ENCODE measurements around the gene LRIG1. TPM values are rescaled to one million over a fixed set of nuclear protein-coding genes. Genes with fewer than 3 reads are reported as not detected.

Gene LRIG1
- total RNA-seq, 6 experiments from 2014 or later, result 15.8 to 23.2 (median 17.8) TPM

DNA sequence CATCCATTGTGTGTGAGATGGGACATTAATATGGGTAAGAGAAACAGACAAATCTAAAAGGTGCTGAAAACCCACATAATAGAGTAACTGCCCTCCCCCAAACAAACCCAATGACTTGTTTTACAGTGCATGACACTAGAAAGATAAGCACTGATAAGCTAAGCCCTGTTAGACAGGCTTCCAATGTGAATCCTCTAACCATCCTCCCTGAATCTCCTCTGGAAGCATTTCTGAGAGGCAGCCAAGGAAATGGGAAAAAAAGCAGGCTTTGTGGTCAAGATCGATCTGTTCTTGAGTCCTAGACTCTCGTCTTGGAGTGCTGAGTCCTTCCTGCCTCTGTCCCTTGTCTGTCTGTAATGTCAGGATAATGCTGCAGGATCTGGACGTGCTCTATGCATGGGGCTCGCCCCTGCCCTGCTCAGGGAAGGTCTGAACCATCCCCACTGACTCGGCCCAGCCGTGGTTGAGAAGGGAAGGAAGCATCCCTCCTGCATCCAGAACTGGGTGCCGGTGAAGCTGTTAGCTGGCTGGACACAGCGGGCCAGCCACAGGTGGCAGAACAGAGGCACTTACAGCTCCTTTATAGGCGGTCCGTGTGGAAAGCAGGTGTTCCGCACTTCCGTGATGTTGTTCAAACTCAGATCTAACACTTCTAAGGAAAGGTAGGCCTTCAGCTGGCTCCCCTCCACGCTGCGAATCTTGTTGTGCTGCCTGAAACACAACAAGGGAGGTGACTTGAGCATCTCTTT is 84.1 kb downstream of the LRIG1 start:
- Histone ChIP-seq H3K4me1 (peaks cover 0 to 4% (median 0%) of the 10 kb centered on the region in 4 donors), H3K9me3 (no peaks in the 10 kb centered on the region), H3K27ac (no peak overlapping the region), H3K36me3 (peaks cover 0 to 24% (median 12%) of the 10 kb centered on the region in 4 donors), H3K27me3 (no peaks in the 10 kb centered on the region), H3K4me3 (no peak overlapping the region)
- 69% methylated on average over 9 of the region's 14 CpGs for WGBS (ENCODE audit: insufficient coverage, low coverage, low lambda C conversion rate, missing lambda C conversion rate)
- no peak for ATAC-seq
- intact Hi-C loops (cut with DNase I), result no loop called here
- no peak for TF ChIP-seq CTCF (IDR thresholded peaks at IDR 0.05)
- no peak for TF ChIP-seq POLR2A (IDR thresholded peaks at IDR 0.05)
- DNase-seq, result no peak

GRCh38 chr3:66415867-66416428 is 84.9 kb downstream of the LRIG1 start:
- DNase-seq (no peak), ATAC-seq (no peak)
- intact Hi-C loops (cut with DNase I), result no loop called here
- no peaks in the 10 kb centered on the region for H3K27me3 ChIP-seq
- H3K36me3 ChIP-seq, result peaks cover 0 to 28% (median 12%) of the 10 kb centered on the region in 4 donors
- no peak overlapping the region for H3K4me3 ChIP-seq
- no peak for TF ChIP-seq POLR2A (IDR thresholded peaks at IDR 0.05)
- no peak for TF ChIP-seq CTCF (IDR thresholded peaks at IDR 0.05)
- 68% methylated on average over 5 of the region's 5 CpGs for WGBS (ENCODE audit: insufficient coverage, low coverage, low lambda C conversion rate, missing lambda C conversion rate)
- H3K9me3 ChIP-seq, result no peaks in the 10 kb centered on the region
- no peak overlapping the region for H3K27ac ChIP-seq
- H3K4me1 ChIP-seq, result no peaks in the 10 kb centered on the region

DNA sequence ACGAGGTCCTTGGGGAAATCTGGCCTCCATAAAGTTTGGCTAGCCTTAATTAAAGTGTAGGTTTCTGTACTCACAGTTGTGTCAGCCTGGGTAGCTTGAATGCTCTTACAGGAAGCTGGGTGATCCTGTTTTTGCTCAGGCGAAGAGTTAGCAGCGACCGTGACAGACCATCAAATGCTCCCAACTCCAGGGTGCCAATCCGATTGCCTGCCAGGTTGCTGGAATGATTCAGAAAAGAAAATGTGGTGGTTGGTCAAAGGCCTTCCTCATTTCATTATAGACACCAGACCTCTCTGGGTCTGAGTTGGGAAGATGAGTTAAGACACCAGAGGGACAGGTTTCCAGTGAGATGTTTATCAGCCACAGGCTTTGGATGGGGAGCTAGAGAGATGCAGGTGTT is 86.0 kb downstream of the LRIG1 start:
- no peaks in the 10 kb centered on the region for H3K4me1 ChIP-seq
- no peak for ATAC-seq
- H3K4me3 ChIP-seq, result no peak overlapping the region
- no peaks in the 10 kb centered on the region for H3K27me3 ChIP-seq
- peaks cover 0 to 31% (median 12%) of the 10 kb centered on the region in 4 donors for H3K36me3 ChIP-seq
- DNase-seq, result no peak
- intact Hi-C loops (cut with DNase I), result loop anchor here in 1 of 2 donors (5.0 kb wide), 1 partner anchor 402 kb away; no protein-coding TSS in a partner anchor
- H3K9me3 ChIP-seq, result no peaks in the 10 kb centered on the region
- H3K27ac ChIP-seq, result no peak overlapping the region
- TF ChIP-seq CTCF (IDR thresholded peaks at IDR 0.05), result no peak
- no peak for TF ChIP-seq POLR2A (IDR thresholded peaks at IDR 0.05)
- 100% methylated on average over 1 of the region's 5 CpGs for WGBS (ENCODE audit: insufficient coverage, low coverage, low lambda C conversion rate, missing lambda C conversion rate)

GRCh38 chr3:66413151-66413751 is 87.6 kb downstream of the LRIG1 start:
- H3K27me3 ChIP-seq, result no peaks in the 10 kb centered on the region
- H3K27ac ChIP-seq, result no peak overlapping the region
- no peaks in the 10 kb centered on the region for H3K4me1 ChIP-seq
- H3K9me3 ChIP-seq, result no peaks in the 10 kb centered on the region
- TF ChIP-seq POLR2A (IDR thresholded peaks at IDR 0.05) (no peak), CTCF (IDR thresholded peaks at IDR 0.05) (no peak)
- H3K36me3 ChIP-seq, result peaks cover 0 to 34% (median 12%) of the 10 kb centered on the region in 4 donors
- DNase-seq (no peak), ATAC-seq (no peak)
- no CpG with 5 or more reads among the region's 7 CpGs for WGBS (ENCODE audit: insufficient coverage, low coverage, low lambda C conversion rate, missing lambda C conversion rate)
- intact Hi-C loops (cut with DNase I), result loop anchor here in 1 of 2 donors (5.0 kb wide), 1 partner anchor 404 kb away; no protein-coding TSS in a partner anchor
- H3K4me3 ChIP-seq, result no peak overlapping the region
